A673 (cell line): ENCODE results near the gene ZMYND8. TPM values are rescaled to one million over a fixed set of nuclear protein-coding genes. Genes with fewer than 3 reads are reported as not detected.

ENCODE experiments used
- BruUV-seq: library from RNA; stranded (reverse); fragments of 400-500 nt; replicated peaks from 2 replicates; lab custom pipeline; 2021; lab: Mats Ljungman, UMichigan
- CTCF ChIA-PET: fragments of 300-600 bp; sonication (Branson Sonifier 250); formaldehyde crosslinking; loops from one replicate; lab custom pipeline; 2022; ENCODE audit warnings: antibody characterized with exemption; lab: Charles Lee
- POLR2A ChIA-PET: fragments of 300-600 bp; sonication (Branson Sonifier 250); formaldehyde crosslinking; loops from one replicate; lab custom pipeline; 2022; ENCODE audit warnings: antibody characterized with exemption; ENCODE audit not compliant: low non-redundant PET; lab: Charles Lee
- DNase-seq: peaks from one replicate; pipeline ENCODE4 v3.0.0-alpha.2; 2015; ENCODE audit warnings: low spot score
- H3K27ac ChIP-seq: fragments of 200-600 bp; sonication (generic); 2 replicates; pipeline ENCODE4 v1.5.1; 2016; ENCODE audit warnings: mixed run types, low read depth, mild to moderate bottlenecking, mixed read lengths, antibody characterized with exemption, low read length; ENCODE audit not compliant: poor library complexity, severe bottlenecking
- H3K27me3 ChIP-seq: fragments of 200-600 bp; sonication (generic); replicated peaks from 2 replicates; pipeline ENCODE4 v1.6.1; 2017; ENCODE audit warnings: mixed run types, low read depth, mild to moderate bottlenecking, mixed read lengths, antibody characterized with exemption, low read length; ENCODE audit not compliant: insufficient read depth, poor library complexity
- H3K36me3 ChIP-seq: fragments of 200-600 bp; sonication (generic); 2 replicates; pipeline ENCODE4 v1.6.1; 2016; ENCODE audit warnings: mixed run types, mild to moderate bottlenecking, mixed read lengths, antibody characterized with exemption, low read length; ENCODE audit not compliant: insufficient read depth, poor library complexity, severe bottlenecking
- H3K4me1 ChIP-seq: fragments of 200-600 bp; sonication (generic); 2 replicates; pipeline ENCODE4 v1.6.1; 2017; ENCODE audit warnings: mixed run types, mild to moderate bottlenecking, mixed read lengths, antibody characterized with exemption, low read length; ENCODE audit not compliant: insufficient read depth, poor library complexity, severe bottlenecking
- H3K4me3 ChIP-seq: fragments of 200-600 bp; sonication (generic); 2 replicates; pipeline ENCODE4 v1.5.1; 2016; ENCODE audit warnings: low read depth, mixed run types, mild to moderate bottlenecking, mixed read lengths, low read length; ENCODE audit not compliant: poor library complexity, severe bottlenecking
- H3K9me3 ChIP-seq: fragments of 200-600 bp; sonication (generic); 2 replicates; pipeline ENCODE4 v1.6.1; 2016; ENCODE audit warnings: mixed run types, low read depth, mild to moderate bottlenecking, mixed read lengths, antibody characterized with exemption, low read length; ENCODE audit not compliant: poor library complexity, severe bottlenecking
- CTCF ChIP-seq: fragments of 300-800, 200-600 bp; sonication (generic); conservative IDR thresholded peaks from 2 replicates; pipeline ENCODE4 v1.5.1; 2017; ENCODE audit warnings: low read depth, mild to moderate bottlenecking, antibody characterized with exemption, low read length, moderate library complexity, mixed read lengths
- EZH2 ChIP-seq: fragments of 200-600 bp; sonication (generic); IDR thresholded peaks from 2 replicates; pipeline ENCODE4 v1.6.1; 2017; ENCODE audit warnings: borderline replicate concordance, low read depth, mild to moderate bottlenecking, mixed read lengths, antibody characterized with exemption, low read length; ENCODE audit not compliant: poor library complexity, severe bottlenecking
- intact Hi-C: fragments of 100-400 bp; cut with micrococcal nuclease; formaldehyde crosslinking; loops from one replicate; pipeline ENCODE4 v1.10.0; 2022; ENCODE audit not compliant: unreplicated experiment
- total RNA-seq: library from RNA; stranded (reverse); gene quantifications from 2 replicates; pipeline ENCODE4 v1.2.3, GENCODE V29; 2021

Gene ZMYND8
- total RNA-seq, 1 experiment from 2014 or later, result 31.3 TPM

GRCh38 chr20:47348539-47349142, 7.9 kb downstream of the ZMYND8 start:
- no TSS peak for BruUV-seq
- POLR2A ChIA-PET, result no interaction called here

GRCh38 chr20:47347661-47348435, 8.7 kb downstream of the ZMYND8 start:
- POLR2A ChIA-PET, result no interaction called here
- Histone ChIP-seq H3K27ac (peak overlapping the region; percentile 44), H3K27me3 (no peaks in the 10 kb centered on the region), H3K4me1 (peaks cover 40% of the 10 kb centered on the region), H3K36me3 (peaks cover 10% of the 10 kb centered on the region), H3K9me3 (no peaks in the 10 kb centered on the region), H3K4me3 (no peak overlapping the region)
- DNase-seq, result no peak
- intact Hi-C loops, result no loop called here
- TF ChIP-seq EZH2 (no peak), CTCF (no peak)
- CTCF ChIA-PET, result no interaction called here
- BruUV-seq, result no TSS peak

More at GRCh38 chr20:47348539-47349142, 7.9 kb downstream of the ZMYND8 start:
- intact Hi-C loops, result no loop called here
- no peaks in the 10 kb centered on the region for H3K9me3 ChIP-seq
- peak overlapping the region; percentile 44 for H3K27ac ChIP-seq
- CTCF ChIA-PET, result no interaction called here
- H3K4me3 ChIP-seq, result no peak overlapping the region
- no peak for TF ChIP-seq CTCF
- no peak for TF ChIP-seq EZH2
- no peaks in the 10 kb centered on the region for H3K27me3 ChIP-seq
- DNase-seq, result no peak
- peaks cover 48% of the 10 kb centered on the region for H3K4me1 ChIP-seq
- H3K36me3 ChIP-seq, result peaks cover 10% of the 10 kb centered on the region

- POLR2A ChIA-PET, result no interaction called here
- no peak overlapping the region for H3K4me3 ChIP-seq
- H3K36me3 ChIP-seq, result peaks cover 10% of the 10 kb centered on the region
- no peaks in the 10 kb centered on the region for H3K9me3 ChIP-seq
- CTCF ChIA-PET, result interaction anchor here (0.6 kb wide), 1 partner anchor 1575 kb away, joined by 3 read pairs; no protein-coding TSS in a partner anchor
- DNase-seq, result no peak
- intact Hi-C loops, result no loop called here
- TF ChIP-seq EZH2 (no peak), CTCF (no peak)
- peaks cover 32% of the 10 kb centered on the region for H3K4me1 ChIP-seq
- H3K27me3 ChIP-seq, result no peaks in the 10 kb centered on the region
- no TSS peak for BruUV-seq
- H3K27ac ChIP-seq, result no peak overlapping the region
These were observed 10.3 kb downstream of the ZMYND8 start for GRCh38 chr20:47346172-47346571.
